ENCODE results near the gene BTBD9.

BTBD9 gene

DNA sequence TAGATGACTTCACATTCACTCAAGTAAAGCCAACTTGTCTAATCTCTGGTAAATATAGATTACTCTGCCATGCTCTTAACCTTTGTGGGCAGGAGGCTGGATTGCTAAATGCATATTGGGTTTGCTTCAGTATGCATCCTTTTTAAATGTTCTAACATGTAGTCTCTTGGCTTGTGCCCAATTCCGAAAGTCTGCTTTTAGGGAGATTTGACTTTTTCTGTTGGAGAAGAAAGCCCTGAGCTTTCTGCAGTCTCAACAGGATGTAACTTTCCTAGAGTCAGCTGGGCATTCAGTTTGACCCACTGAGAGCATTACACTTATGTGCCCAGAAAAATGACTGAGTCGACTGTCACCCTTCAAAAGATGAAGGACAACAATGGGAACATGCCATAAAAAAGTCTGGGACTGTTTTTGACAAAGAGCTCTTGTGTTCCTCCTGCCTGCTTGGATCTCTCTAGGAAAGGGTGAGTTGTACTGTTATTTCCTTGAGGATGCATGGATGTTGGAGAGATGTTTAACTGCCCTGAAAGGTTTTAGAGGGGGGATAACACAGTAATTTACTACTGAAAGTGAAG lies 520.9 kb downstream of the BTBD9 start:
- no peak for DNase-seq (ENCODE audit: low read depth, low spot score)
